ENCODE data around the gene C1orf116.
A peak's percentile ranks its signal among the peaks of the same experiment; 100 is the strongest.

C1orf116 gene

DNA sequence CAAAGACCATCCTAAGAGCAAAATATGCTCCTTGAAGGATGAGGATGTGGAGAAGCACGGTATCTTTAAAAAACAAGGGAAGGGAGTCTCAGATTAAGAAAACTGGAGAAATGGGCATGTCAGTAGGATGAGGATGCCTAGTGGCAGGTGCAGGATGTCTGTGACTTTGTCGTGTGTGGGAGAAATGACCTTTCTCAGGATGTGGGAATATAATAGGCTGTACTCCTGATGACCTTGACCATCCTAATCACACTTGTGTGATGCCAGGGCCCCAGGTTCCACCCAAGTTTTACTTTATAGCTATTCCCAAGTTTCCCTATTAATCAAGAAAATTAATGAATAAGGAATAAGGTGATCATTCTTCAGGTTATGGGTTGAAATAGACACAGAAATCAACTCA, 12.9 kb downstream of the C1orf116 start:
- no peak for DNase-seq (ENCODE audit: low spot score)

GRCh38 chr1:207019161-207019560, 13.4 kb downstream of the C1orf116 start:
- DNase-seq (ENCODE audit: low spot score) = no peak

- no peak for DNase-seq (ENCODE audit: low spot score)
Measured at GRCh38 chr1:207018707-207019106, 13.8 kb downstream of the C1orf116 start.

- DNase-seq (ENCODE audit: low spot score) = no peak
Measured at GRCh38 chr1:207017615-207018559, 14.7 kb downstream of the C1orf116 start.

DNA sequence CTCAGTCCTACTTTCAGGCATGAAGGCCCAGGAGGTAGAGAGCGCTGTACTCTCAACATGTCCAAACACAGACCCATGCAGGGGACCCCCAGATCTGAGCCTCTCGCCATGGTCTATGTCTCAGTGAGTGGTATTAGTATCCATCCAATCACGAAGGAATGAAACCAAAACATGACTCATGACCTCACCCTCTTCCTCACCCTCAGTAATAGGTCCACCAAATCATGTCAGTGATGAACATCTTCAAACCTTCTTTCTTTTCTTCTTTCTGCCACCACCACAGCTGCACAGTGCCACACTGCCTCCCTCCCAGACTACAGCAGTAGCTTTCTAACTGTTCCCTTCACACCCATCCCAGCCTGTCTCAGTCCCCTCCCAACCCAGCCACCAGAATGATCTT, 16.8 kb downstream of the C1orf116 start:
- DNase-seq (ENCODE audit: low spot score) = no peak

GRCh38 chr1:207014728-207015127, 17.8 kb downstream of the C1orf116 start:
- no peak for DNase-seq (ENCODE audit: low spot score)

GRCh38 chr1:207013321-207014085, 19.1 kb downstream of the C1orf116 start:
- DNase-seq (ENCODE audit: low spot score) = no peak

- no peak for DNase-seq (ENCODE audit: low spot score)
Measured at GRCh38 chr1:207010726-207011125, 21.8 kb downstream of the C1orf116 start.

DNA sequence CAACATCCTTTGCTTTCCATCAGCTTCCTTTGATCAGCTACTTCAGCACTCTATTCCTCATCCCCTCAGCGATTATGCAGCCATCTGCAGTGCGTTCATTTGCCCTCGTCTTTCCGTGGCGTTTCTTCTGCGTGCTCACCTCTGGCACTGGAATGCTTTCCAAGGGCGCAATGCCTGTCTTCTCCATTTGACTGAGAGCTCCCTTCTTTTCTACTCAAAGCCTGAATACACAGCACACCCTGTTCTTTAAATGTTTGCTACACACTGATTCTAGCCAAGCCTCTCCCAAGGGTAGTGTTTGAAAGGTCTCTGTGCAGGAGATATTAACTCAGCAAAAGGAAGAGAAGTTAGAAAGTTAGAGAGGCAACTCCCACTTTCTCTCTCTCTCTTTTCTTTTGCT, 22.6 kb downstream of the C1orf116 start:
- no peak for DNase-seq (ENCODE audit: low spot score)

- no peak for DNase-seq (ENCODE audit: low spot score)
Measured at GRCh38 chr1:207009182-207009850, 23.2 kb downstream of the C1orf116 start.

GRCh38 chr1:207007352-207008033, 25.1 kb downstream of the C1orf116 start:
- DNase-seq (ENCODE audit: low spot score) = no peak

DNA sequence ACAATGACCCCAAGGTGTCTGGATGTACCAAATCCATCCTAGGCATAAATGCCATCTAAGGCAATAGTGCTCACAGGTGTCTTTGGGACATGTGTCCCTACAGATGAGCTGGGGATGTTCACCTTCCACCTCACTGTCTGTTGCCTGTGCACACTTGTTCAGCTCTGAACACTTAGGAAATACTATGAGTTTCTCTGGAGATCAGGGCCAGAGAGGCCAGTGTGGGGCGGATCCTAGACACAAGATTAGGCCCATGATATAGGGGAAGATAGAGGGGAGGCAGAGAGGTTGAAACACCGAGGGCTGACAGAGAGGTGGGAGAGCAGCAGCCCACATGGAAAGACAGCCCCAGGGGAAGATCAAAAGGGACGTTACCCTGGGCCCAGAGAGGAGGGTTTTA, 25.6 kb downstream of the C1orf116 start:
- no peak for DNase-seq (ENCODE audit: low spot score)

DNA sequence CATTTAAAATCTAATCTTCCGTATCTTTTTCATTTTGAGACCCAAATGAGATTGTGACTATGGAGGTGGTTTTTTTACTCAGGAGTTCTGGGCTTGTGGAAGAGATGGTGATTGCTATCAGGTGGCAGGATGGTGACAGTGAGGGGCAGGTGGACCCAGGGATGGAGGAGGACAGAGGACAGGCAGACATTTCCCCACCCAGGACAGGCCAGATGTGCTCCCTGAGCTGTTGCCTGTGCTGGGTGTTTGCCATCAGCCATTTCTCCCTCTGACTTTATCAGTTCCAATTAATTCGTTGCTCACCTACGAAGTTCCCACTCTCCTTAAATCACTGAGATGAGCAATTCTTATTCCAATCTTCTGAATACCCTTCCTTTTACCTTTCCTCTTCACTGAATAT, 26.5 kb downstream of the C1orf116 start:
- no peak for DNase-seq (ENCODE audit: low spot score)

- DNase-seq (ENCODE audit: low spot score) = peak; percentile 44
Measured at GRCh38 chr1:207004931-207005830, 27.4 kb downstream of the C1orf116 start.

- no peak for DNase-seq (ENCODE audit: low spot score)
Measured at GRCh38 chr1:207003210-207003609, 29.3 kb downstream of the C1orf116 start.

DNA sequence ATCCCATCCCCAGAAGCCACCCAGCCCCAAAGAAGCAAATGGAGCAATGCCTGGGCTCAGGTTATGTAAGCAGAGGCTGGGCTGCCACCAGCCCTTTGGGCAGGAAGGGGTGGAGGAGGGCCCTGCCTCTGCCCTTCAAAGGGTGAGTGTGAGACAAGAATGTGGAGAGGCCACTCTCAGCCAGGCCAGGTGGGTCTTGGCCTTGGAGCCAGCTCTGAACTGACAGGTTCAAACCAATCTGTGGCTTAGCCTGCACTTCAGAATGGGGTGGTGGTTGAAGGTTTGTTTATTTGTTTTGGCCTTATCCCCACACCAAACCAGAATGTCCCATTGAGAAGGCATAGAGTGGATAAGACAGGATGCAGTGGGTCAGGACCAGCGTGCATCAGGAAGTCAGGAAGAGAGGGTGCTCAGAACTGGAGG, 29.8 kb downstream of the C1orf116 start:
- no peak for DNase-seq (ENCODE audit: low spot score)

DNA sequence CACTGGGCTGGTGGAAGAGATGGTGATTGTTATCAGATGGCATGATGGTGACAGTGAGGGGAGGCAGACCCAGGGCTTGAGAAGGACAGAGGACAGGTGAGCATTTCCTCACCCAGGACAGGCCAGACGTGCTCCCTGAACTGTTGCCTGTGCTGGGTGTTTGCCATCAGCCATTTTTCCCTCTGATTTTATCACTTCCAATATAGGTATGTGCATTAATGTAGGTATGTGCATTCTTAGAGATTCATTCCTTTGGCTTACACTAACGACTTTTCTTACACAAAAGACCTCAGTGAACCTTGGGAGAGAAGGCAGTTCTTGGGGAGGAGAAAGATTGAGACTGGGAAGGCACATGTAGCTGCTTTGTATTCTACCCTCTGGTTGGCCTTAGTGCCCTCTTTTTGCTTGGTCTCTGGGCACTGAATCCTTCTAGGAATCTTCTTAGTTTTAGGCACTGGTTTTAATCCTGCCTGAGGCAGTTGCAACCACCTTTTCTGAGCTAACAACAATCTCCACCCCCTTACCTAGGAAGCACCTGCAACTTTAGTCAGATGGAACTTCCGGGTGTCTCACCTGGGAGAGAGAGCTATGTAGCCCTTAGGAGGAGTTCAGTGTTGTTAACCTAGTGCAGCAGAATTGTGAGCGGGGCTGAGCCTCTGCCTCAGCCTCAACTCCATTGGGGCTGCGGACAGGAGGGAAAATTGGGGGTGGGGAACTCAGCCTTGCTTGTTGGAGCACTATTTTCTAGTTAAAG, 30.9 kb downstream of the C1orf116 start:
- no peak for DNase-seq (ENCODE audit: low spot score)

- no peak for DNase-seq (ENCODE audit: low spot score)
Measured at GRCh38 chr1:207000651-207001291, 31.8 kb downstream of the C1orf116 start.

DNA sequence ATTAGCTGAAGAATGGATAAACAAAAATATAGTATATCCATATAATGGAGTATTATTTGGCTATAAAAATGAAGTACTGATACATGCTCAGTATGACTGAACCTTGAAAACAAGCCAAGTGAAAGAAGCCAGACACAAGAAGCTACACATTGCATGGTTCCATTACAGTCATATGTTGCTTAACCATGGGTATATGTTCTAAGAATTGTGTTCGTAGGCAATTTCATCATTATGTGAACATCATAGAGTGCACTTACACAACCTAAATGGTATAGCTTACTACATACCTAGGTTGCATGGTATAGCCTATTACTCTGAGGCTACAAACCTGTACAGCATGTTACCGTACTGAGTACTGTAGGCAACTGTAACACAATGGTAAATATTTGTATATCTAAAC, 33.7 kb downstream of the C1orf116 start:
- no peak for DNase-seq (ENCODE audit: low spot score)

DNA sequence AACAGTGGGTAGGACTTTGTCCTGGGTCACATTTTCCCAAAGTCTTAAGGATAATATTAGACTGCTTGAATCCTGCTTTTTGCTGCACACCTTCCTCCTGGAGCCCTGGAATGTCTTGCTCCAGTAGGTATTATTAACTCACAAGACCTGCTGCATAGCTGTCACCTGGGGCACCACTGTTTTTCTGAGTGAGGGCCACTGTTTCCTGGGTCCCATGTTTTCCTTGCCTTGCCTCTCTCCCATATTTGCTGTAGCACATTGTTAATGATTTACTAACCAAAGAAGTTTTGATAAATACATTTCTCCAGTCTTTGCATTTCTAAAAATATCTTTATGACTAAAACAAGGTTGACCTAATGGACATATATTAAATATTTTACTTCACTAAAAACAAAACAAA, 39.8 kb downstream of the C1orf116 start:
- DNase-seq (ENCODE audit: low spot score) = no peak

Data from germinal center (tissue), 1 donor.